Smooth muscle cell (in vitro differentiated cells): ENCODE measurements around the gene PTPRU. TPM values are rescaled to one million over a fixed set of nuclear protein-coding genes. Genes with fewer than 3 reads are reported as not detected.

ENCODE experiments used
- DNase-seq: peaks from one replicate; lab custom pipeline; 2025; ENCODE audit not compliant: unreplicated experiment; lab: John Stamatoyannopoulos, UW
- H2AFZ ChIP-seq: fragments of 200-600 bp; sonication (generic); 2 replicates; pipeline ENCODE4 v1.6.0; 2016; ENCODE audit warnings: antibody characterized with exemption, low read depth, mild to moderate bottlenecking
- H3F3A ChIP-seq: fragments of 200-600 bp; sonication (generic); 2 replicates; pipeline ENCODE4 v1.6.0; 2017; ENCODE audit warnings: antibody characterized with exemption, low read depth
- H3K27ac ChIP-seq: fragments of 200-600 bp; sonication (generic); 2 replicates; pipeline ENCODE4 v1.5.1; 2016; ENCODE audit warnings: low read depth, mild to moderate bottlenecking
- H3K27me3 ChIP-seq: fragments of 200-600 bp; sonication (generic); 2 replicates; pipeline ENCODE4 v1.6.1; 2016; ENCODE audit warnings: low read depth, mild to moderate bottlenecking
- H3K36me3 ChIP-seq: fragments of 200-600 bp; sonication (generic); 2 replicates; pipeline ENCODE4 v1.5.1; 2016; ENCODE audit warnings: low read depth
- H3K4me1 ChIP-seq: fragments of 200-600 bp; sonication (generic); 2 replicates; pipeline ENCODE4 v1.5.1; 2016; ENCODE audit warnings: low read depth
- H3K4me2 ChIP-seq: fragments of 200-600 bp; sonication (generic); 2 replicates; pipeline ENCODE4 v1.6.0; 2016; ENCODE audit warnings: mild to moderate bottlenecking
- H3K4me3 ChIP-seq: fragments of 200-600 bp; sonication (generic); 2 replicates; pipeline ENCODE4 v1.5.1; 2016; ENCODE audit warnings: mild to moderate bottlenecking
- H3K79me2 ChIP-seq: fragments of 200-600 bp; sonication (generic); 2 replicates; pipeline ENCODE4 v1.6.0; 2016; ENCODE audit warnings: low read depth, mild to moderate bottlenecking
- H3K9ac ChIP-seq: fragments of 200-600 bp; sonication (generic); 2 replicates; pipeline ENCODE4 v1.6.0; 2016; ENCODE audit warnings: low read depth
- H3K9me3 ChIP-seq: fragments of 200-600 bp; sonication (generic); replicated peaks from 2 replicates; pipeline ENCODE4 v1.5.1; 2016; ENCODE audit warnings: low read depth
- H4K20me1 ChIP-seq: fragments of 200-600 bp; sonication (generic); 2 replicates; pipeline ENCODE4 v1.6.0; 2016; ENCODE audit warnings: low read depth
- WGBS: methylation state at CpG from one replicate; pipeline ENCODE4 v1.1.7; 2016; ENCODE audit warnings: low lambda C conversion rate; 5-methylcytosine and 5-hydroxymethylcytosine counted together
- polyA plus RNA-seq: library from polyadenylated mRNA; unstranded; fragments of >200 nt; fragmentation: Nextera tagmentation; extraction: Ambion mirVana; gene quantifications from 2 replicates; pipeline ENCODE4 v1.2.1, GENCODE V29; 2016
- total RNA-seq: library from RNA; depleted of rRNA; stranded (reverse); fragments of >200 nt; gene quantifications from 2 replicates; pipeline ENCODE4 v1.2.3, GENCODE V29; 2014
- TF ChIP-seq, protein P1 (sequence below): fragments of 200-600 bp; sonication (generic); IDR thresholded peaks from 2 replicates; pipeline ENCODE4 v1.5.1; 2017; ENCODE audit warnings: borderline replicate concordance, mild to moderate bottlenecking, antibody characterized with exemption; ENCODE audit not compliant: insufficient read depth, poor library complexity, severe bottlenecking

Gene PTPRU
- total and polyA plus RNA-seq, 2 experiments from 2014 or later: 41.1 to 67.8 TPM

DNA sequence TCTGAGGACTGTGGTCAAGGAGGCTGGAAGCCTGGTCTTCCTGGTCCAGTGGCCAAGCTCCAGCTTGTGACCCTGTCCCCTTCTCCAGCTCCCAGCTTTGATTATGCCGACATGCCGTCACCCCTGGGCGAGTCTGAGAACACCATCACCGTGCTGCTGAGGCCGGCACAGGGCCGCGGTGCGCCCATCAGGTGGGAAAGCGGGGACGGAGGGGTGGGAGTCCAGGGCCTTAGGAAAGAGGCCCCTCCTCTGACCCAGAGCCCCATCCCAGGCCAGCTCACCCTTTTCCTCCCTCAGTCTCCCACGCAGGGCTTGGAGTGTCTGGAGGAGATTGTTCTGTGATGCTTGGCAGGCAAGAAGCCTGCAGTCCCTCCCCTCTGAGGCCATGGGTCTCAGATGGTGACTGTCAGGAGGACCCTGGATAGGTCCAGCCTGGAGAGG is 43.6 kb downstream of the PTPRU start:
- peaks cover 9% of the 10 kb centered on the region for H3K36me3 ChIP-seq
- WGBS: 93% methylated on average over 11 of the region's 11 CpGs
- TF ChIP-seq, protein P1, sequence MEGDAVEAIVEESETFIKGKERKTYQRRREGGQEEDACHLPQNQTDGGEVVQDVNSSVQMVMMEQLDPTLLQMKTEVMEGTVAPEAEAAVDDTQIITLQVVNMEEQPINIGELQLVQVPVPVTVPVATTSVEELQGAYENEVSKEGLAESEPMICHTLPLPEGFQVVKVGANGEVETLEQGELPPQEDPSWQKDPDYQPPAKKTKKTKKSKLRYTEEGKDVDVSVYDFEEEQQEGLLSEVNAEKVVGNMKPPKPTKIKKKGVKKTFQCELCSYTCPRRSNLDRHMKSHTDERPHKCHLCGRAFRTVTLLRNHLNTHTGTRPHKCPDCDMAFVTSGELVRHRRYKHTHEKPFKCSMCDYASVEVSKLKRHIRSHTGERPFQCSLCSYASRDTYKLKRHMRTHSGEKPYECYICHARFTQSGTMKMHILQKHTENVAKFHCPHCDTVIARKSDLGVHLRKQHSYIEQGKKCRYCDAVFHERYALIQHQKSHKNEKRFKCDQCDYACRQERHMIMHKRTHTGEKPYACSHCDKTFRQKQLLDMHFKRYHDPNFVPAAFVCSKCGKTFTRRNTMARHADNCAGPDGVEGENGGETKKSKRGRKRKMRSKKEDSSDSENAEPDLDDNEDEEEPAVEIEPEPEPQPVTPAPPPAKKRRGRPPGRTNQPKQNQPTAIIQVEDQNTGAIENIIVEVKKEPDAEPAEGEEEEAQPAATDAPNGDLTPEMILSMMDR: no peak
- H3K4me1 ChIP-seq: peaks cover 3% of the 10 kb centered on the region
- no peaks in the 10 kb centered on the region for H3F3A ChIP-seq
- H3K27me3 ChIP-seq: no peaks in the 10 kb centered on the region
- H3K9ac ChIP-seq: no peak overlapping the region
- H3K79me2 ChIP-seq: no peaks in the 10 kb centered on the region
- H3K27ac ChIP-seq: no peak overlapping the region
- no peak overlapping the region for H3K4me3 ChIP-seq
- no peak overlapping the region for H3K4me2 ChIP-seq
- no peak for DNase-seq
- no peak overlapping the region for H2AFZ ChIP-seq
- no peaks in the 10 kb centered on the region for H3K9me3 ChIP-seq
- no peaks in the 10 kb centered on the region for H4K20me1 ChIP-seq

DNA sequence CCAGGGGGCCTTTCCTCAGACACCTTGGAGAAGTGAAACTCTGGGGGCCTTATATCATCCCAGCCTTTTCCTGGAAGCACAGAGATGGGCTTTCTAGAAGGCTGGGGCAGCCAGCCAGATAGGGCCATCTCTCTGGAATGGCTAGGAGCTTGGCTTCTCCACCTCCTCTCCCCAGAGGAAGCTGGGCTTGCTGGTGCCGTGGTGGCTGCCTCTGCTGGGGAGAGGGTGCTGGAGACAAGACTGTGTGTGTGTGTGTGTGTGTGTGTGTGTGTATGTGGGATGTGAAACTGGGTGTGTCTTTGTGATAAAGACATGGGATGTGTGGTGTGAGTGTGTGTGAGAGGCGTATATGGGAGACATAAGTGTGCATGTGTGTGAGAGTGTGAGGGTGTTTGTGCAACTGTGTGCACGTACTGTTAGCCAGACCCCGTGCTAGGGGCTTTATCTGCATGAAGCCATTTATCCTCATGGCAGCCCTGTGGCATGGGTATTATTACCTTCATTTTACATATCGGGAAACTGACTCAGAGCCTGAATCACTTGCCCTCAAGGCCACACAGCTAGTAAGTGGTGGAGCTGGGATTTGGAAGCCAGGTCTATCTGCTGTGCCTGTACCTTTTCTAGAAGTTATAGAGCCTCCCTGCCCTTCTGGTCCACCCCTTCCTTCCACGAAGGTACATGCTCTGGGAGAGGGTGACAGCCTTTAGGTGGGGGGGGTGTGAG is 44.2 kb downstream of the PTPRU start:
- no peaks in the 10 kb centered on the region for H3K27me3 ChIP-seq
- H3K27ac ChIP-seq: no peak overlapping the region
- H3F3A ChIP-seq: no peaks in the 10 kb centered on the region
- no peak overlapping the region for H3K4me3 ChIP-seq
- DNase-seq: no peak
- H3K9me3 ChIP-seq: no peaks in the 10 kb centered on the region
- no peak overlapping the region for H3K9ac ChIP-seq
- no peaks in the 10 kb centered on the region for H3K79me2 ChIP-seq
- no peak overlapping the region for H3K4me2 ChIP-seq
- 70% methylated on average over 6 of the region's 6 CpGs for WGBS
- H2AFZ ChIP-seq: no peak overlapping the region
- no peaks in the 10 kb centered on the region for H4K20me1 ChIP-seq
- peaks cover 3% of the 10 kb centered on the region for H3K4me1 ChIP-seq
- peaks cover 9% of the 10 kb centered on the region for H3K36me3 ChIP-seq
- TF ChIP-seq, protein P1: no peak

DNA sequence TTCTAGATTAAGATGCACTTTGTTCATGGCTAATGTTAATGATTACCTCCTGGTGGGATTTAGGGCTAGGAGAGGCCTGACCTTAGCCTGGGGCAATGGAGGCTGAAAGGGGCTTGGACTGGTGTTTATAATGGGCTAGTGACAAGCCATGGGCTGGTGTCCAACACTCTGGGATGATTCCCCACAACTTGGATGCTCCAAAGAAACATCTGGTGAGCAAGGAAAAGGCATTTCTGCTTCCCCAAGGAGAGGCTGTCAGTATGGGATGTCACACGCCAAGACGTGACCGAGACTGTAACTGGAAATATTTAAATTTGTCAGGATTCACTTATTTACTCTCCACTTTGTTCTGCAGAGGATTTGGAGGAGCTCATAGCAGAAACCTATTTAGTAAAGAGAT is 45.2 kb downstream of the PTPRU start:
- H3K9ac ChIP-seq: no peak overlapping the region

More for the DNA sequence above, 45.2 kb downstream of the PTPRU start:
- TF ChIP-seq, protein P1: no peak
- peaks cover 3% of the 10 kb centered on the region for H3K4me1 ChIP-seq
- no peaks in the 10 kb centered on the region for H3F3A ChIP-seq
- H3K36me3 ChIP-seq: peaks cover 9% of the 10 kb centered on the region
- no peak overlapping the region for H2AFZ ChIP-seq
- H4K20me1 ChIP-seq: no peaks in the 10 kb centered on the region
- no peak overlapping the region for H3K27ac ChIP-seq
- H3K27me3 ChIP-seq: no peaks in the 10 kb centered on the region
- no peak overlapping the region for H3K4me2 ChIP-seq
- no peak overlapping the region for H3K4me3 ChIP-seq
- H3K9me3 ChIP-seq: no peaks in the 10 kb centered on the region
- no peaks in the 10 kb centered on the region for H3K79me2 ChIP-seq
- WGBS: 82% methylated on average over 3 of the region's 3 CpGs
- DNase-seq: no peak
